Kidney (tissue), 14 donors: Measurements from ENCODE around the gene SORBS2. TPM values are rescaled to one million over a fixed set of nuclear protein-coding genes. Genes with fewer than 3 reads are reported as not detected.

Experiments used
- DNase-seq, 5 donors: peaks; one replicate each; pipeline ENCODE4 v3.0.0-alpha.2; 2013 to 2020
- FAIRE-seq: peaks from 2 replicates; lab custom pipeline; 2012; peaks lifted over from hg19 to GRCh38; lab: Jason Lieb, UNC
- H3K27ac ChIP-seq, 2 donors: one replicate each; pipeline ENCODE4 v1.7.0; 2013; ENCODE audit warnings: low read depth in 2 of 2, low read length in 2 of 2, inconsistent platforms in 1 of 2
- H3K27me3 ChIP-seq: one replicate; pipeline ENCODE4 v1.7.1; 2013; ENCODE audit warnings: low read length, inconsistent platforms; ENCODE audit not compliant: control insufficient read depth, insufficient read depth
- H3K36me3 ChIP-seq, 3 donors: one replicate each; pipeline versions ENCODE4 v1.7.0 to v1.7.1; 2013; ENCODE audit warnings: low read length in 3 of 3, control low read depth in 1 of 3, inconsistent platforms in 1 of 3; ENCODE audit not compliant: insufficient read depth in 3 of 3, control insufficient read depth in 2 of 3
- H3K4me1 ChIP-seq, 3 donors: one replicate each; pipeline versions ENCODE4 v1.7.0 to v1.7.1; 2013; ENCODE audit warnings: low read length in 3 of 3, inconsistent platforms in 1 of 3, low read depth in 1 of 3; ENCODE audit not compliant: control insufficient read depth in 2 of 3, insufficient read depth in 2 of 3
- H3K4me3 ChIP-seq, 3 donors: one replicate each; pipeline versions ENCODE4 v1.7.0 to v1.8.1; 2013; ENCODE audit warnings: low read length in 3 of 3, control low read depth in 1 of 3, inconsistent platforms in 1 of 3
- H3K9ac ChIP-seq, 3 donors: one replicate each; pipeline versions ENCODE4 v1.7.0 to v1.7.1; 2013; ENCODE audit warnings: low read length in 3 of 3, control low read depth in 1 of 3, inconsistent platforms in 1 of 3
- H3K9me3 ChIP-seq, 3 donors: one replicate each; pipeline versions ENCODE4 v1.7.0 to v1.7.1; 2013; ENCODE audit warnings: low read length in 3 of 3, control low read depth in 1 of 3, inconsistent platforms in 1 of 3; ENCODE audit not compliant: control insufficient read depth in 2 of 3, insufficient read depth in 1 of 3
- CTCF ChIP-seq: IDR thresholded peaks from 3 replicates; pipeline ENCODE4 v1.5.1; 2012; ENCODE audit warnings: mild to moderate bottlenecking, moderate library complexity, borderline replicate concordance; ENCODE audit not compliant: insufficient read depth; ENCODE audit errors: extremely low read depth
- intact Hi-C: fragments of 100-400 bp; cut with DNase I; formaldehyde crosslinking; loops from one replicate; pipeline ENCODE4 v1.11.1; 2022
- polyA plus RNA-seq: library from polyadenylated mRNA; stranded (reverse); fragments of 350-450 nt; fragmentation: Illumina TruSeq; extraction: RNeasy Lipid Tissue Mini Kit (QIAGEN cat#74804); gene quantifications from one replicate; pipeline ENCODE4 v1.2.3, GENCODE V29; 2014; ENCODE audit warnings: low read depth, low replicate concordance; ENCODE audit not compliant: insufficient read depth
- total RNA-seq: library from RNA; stranded (reverse); fragmentation: NEBNext Ultra II Directional; extraction: Animal tissue kit (Norgen Biotek cat#: 25700); gene quantifications from one replicate; pipeline ENCODE4 v1.2.1, GENCODE V29; 2021
- donor health status: control.
- donor health status: control.
- donor health status: control.
- donor health status: control.
- donor health status: control.
- donor health status: DM: yes; HTN: yes; CAD: no.
- donor health status: Normal renal cell carcinoma (clear cell type).

SORBS2 gene
- total and polyA plus RNA-seq, 2 donors from 2014 or later, result 26.0 to 127 TPM

DNA sequence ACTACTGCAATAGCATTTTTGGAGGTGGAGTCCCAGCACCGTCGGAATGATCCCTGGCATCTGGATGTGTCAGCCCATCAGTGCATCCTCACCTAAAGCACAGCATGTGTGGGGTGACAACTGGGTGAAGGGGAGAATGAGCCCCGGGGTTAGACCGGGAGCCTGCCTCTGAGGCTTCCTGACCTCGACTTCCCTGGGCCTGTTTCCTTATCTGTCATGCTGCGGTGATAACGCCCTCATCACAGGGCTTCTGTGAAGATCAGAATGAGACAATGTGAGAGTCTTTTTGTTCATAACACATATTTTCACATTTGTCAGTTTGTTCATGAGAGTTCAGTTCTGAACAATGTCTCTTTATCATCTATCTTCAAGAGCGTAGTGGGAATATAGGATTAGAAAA lies 245.6 kb downstream of the SORBS2 start:
- H3K27ac ChIP-seq, result peak overlapping the region in 1 of 2 donors; percentile 63
- intact Hi-C loops, result no loop called here
- FAIRE-seq (no peak), DNase-seq (no peak)
- no peaks in the 10 kb centered on the region for H3K36me3 ChIP-seq
- no peak for TF ChIP-seq CTCF
- no peak overlapping the region for H3K9ac ChIP-seq
- no peaks in the 10 kb centered on the region for H3K27me3 ChIP-seq
- no peak overlapping the region for H3K4me3 ChIP-seq
- no peaks in the 10 kb centered on the region for H3K9me3 ChIP-seq
- H3K4me1 ChIP-seq, result peaks cover 0 to 3% (median 0%) of the 10 kb centered on the region in 3 donors

GRCh38 chr4:185565696-185566095 lies 246.3 kb downstream of the SORBS2 start:
- Histone ChIP-seq H3K36me3 (no peaks in the 10 kb centered on the region), H3K9me3 (no peaks in the 10 kb centered on the region), H3K4me1 (peaks cover 0 to 3% (median 0%) of the 10 kb centered on the region in 3 donors), H3K27ac (no peak overlapping the region), H3K4me3 (no peak overlapping the region), H3K27me3 (no peaks in the 10 kb centered on the region), H3K9ac (no peak overlapping the region)
- DNase-seq (no peak), FAIRE-seq (no peak)
- TF ChIP-seq CTCF, result no peak
- intact Hi-C loops, result no loop called here

- Histone ChIP-seq H3K9ac (no peak overlapping the region), H3K4me1 (peaks cover 0 to 3% (median 0%) of the 10 kb centered on the region in 3 donors), H3K36me3 (no peaks in the 10 kb centered on the region), H3K4me3 (no peak overlapping the region), H3K27me3 (no peaks in the 10 kb centered on the region), H3K27ac (no peak overlapping the region), H3K9me3 (no peaks in the 10 kb centered on the region)
- TF ChIP-seq CTCF, result no peak
- FAIRE-seq, result no peak
- no peak for DNase-seq
- intact Hi-C loops, result no loop called here
Observed at GRCh38 chr4:185564349-185564748, 247.6 kb downstream of the SORBS2 start.

DNA sequence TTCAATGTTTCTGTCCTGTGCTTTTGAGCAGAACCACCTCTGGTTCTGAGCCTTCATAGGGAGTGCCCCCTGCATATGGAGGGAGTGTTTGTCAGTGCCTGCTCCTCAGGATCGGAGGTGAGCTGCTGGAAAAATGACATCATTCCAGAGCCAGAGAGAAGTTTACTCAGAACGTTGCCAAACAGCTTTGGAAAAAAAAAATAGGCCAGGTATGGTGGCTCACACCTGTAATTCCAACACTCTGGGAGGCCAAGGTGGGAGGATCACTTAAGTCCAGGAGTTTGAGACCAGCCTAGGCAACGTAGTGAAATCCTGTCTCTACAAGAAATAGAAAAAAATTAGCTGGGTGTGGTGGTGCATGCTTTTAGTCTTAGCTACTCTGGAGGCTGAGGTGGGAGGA lies 249.5 kb downstream of the SORBS2 start:
- DNase-seq (no peak), FAIRE-seq (no peak)
- H3K36me3 ChIP-seq, result no peaks in the 10 kb centered on the region
- H3K4me1 ChIP-seq, result peaks cover 0 to 3% (median 0%) of the 10 kb centered on the region in 3 donors
- intact Hi-C loops, result no loop called here
- no peak for TF ChIP-seq CTCF
- H3K4me3 ChIP-seq, result no peak overlapping the region
- H3K27ac ChIP-seq, result no peak overlapping the region
- H3K27me3 ChIP-seq, result no peaks in the 10 kb centered on the region
- H3K9me3 ChIP-seq, result no peaks in the 10 kb centered on the region
- no peak overlapping the region for H3K9ac ChIP-seq
